ENCODE results near the gene SELENOM.
"Not testable (repeated sequence)": the region's sequence is repeated elsewhere in the genome, so short reads cannot be mapped to it uniquely, and the experiment has no call there.

SELENOM gene

GRCh38 chr22:31089160-31090100 is 17.9 kb downstream of the SELENOM start:
- no peak for DNase-seq

GRCh38 chr22:31088233-31088986 is 19.0 kb downstream of the SELENOM start:
- no peak for DNase-seq

- DNase-seq = no peak
Observed at GRCh38 chr22:31087744-31088215, 19.6 kb downstream of the SELENOM start.

GRCh38 chr22:31086703-31087330 is 20.6 kb downstream of the SELENOM start:
- no peak for DNase-seq

- no peak for DNase-seq
Observed at GRCh38 chr22:31085928-31086327, 21.4 kb downstream of the SELENOM start.

- no peak for DNase-seq
Observed at GRCh38 chr22:31085493-31085824, 21.9 kb downstream of the SELENOM start.

- no peak for DNase-seq
Observed at GRCh38 chr22:31084811-31085492, 22.4 kb downstream of the SELENOM start.

- DNase-seq = no peak
Observed at GRCh38 chr22:31083923-31084810, 23.2 kb downstream of the SELENOM start.

GRCh38 chr22:31083377-31083768 is 24.0 kb downstream of the SELENOM start:
- no peak for DNase-seq

GRCh38 chr22:31082606-31083376 is 24.6 kb downstream of the SELENOM start:
- no peak for DNase-seq

- DNase-seq = no peak
Observed at GRCh38 chr22:31081963-31082605, 25.3 kb downstream of the SELENOM start.

- peak; percentile 72 for DNase-seq
Observed at GRCh38 chr22:31080848-31081649, 26.3 kb downstream of the SELENOM start, which contains the start of gene SMTN. TSS of gene SMTN (plus strand) at chr22:31081318. CDS start at chr22:31083259, 1,941 bp downstream.

GRCh38 chr22:31080164-31080847 is 27.1 kb downstream of the SELENOM start:
- DNase-seq = no peak

- no peak for DNase-seq
Observed at GRCh38 chr22:31079095-31079642, 28.2 kb downstream of the SELENOM start.

GRCh38 chr22:31078389-31078788 is 29.0 kb downstream of the SELENOM start:
- DNase-seq = not testable (repeated sequence)

- no peak for DNase-seq
Observed at GRCh38 chr22:31077681-31078080, 29.7 kb downstream of the SELENOM start.

- DNase-seq = no peak
Observed at GRCh38 chr22:31075961-31076360, 31.4 kb downstream of the SELENOM start.

GRCh38 chr22:31073545-31074145 is 33.7 kb downstream of the SELENOM start:
- DNase-seq = not testable (repeated sequence)
